Left hindlimb (tissue), 1 donor: ENCODE results near the gene ACSL6.

Experiments
- DNase-seq: peaks from one replicate; pipeline ENCODE4 v3.0.0-alpha.2; 2018

ACSL6 gene

DNA sequence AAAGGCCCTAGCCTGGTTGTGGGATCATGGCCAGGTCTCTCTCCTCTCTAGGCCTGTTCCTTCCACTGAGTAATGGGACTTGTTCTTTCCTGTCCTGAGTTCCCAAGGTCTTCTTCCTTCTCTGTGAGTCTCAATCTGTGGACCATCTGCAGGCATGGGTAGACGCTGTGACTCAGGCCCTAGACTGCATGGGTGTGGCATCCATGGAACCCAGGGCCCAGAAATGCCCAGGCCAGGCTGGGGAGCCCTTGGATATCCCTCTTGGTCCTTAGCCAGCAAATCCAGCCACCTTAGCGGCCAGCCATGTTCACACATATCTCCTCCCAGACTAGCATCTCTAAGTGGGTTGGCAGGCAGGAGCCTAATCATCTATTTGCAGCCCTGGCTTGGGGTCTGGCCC lies 2.3 kb upstream of the ACSL6 start:
- peak; percentile 3 for DNase-seq

- DNase-seq: peak; percentile 18
Observed at GRCh38 chr5:132013006-132013689, 1.7 kb upstream of the ACSL6 start.

DNA sequence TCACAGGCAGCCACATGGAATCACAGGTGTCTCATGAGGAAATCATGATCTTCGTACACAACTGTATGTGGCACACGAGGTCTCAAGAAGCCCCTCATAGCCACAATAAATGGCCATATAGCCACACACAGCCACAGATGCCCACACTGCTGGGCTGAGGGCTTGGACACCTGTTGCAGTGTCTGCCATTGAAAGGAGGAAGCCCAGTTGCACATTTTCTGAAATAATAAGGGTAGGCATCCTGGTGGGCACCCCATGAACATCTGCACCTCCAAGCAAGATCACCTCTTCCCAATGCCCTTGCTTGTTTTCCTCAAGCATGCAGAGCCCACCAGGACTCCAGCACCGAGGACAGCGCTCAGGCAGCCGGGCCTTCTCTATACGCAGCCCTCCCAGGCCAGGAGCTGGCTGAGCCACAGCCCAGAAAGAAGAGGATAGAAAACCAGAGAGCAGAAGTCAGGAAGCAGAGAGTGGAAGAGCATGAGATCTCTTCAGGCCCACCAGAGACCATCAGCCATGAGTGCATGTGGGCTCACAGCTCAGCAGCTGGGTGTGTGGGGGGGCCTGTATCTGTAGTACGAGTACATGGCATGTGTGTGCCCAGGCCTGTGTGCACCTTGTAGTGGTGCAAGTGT lies 1.0 kb upstream of the ACSL6 start:
- DNase-seq: peak; percentile 86

GRCh38 chr5:132010989-132011621 lies 353 bp downstream of the ACSL6 start:
- no peak for DNase-seq

DNA sequence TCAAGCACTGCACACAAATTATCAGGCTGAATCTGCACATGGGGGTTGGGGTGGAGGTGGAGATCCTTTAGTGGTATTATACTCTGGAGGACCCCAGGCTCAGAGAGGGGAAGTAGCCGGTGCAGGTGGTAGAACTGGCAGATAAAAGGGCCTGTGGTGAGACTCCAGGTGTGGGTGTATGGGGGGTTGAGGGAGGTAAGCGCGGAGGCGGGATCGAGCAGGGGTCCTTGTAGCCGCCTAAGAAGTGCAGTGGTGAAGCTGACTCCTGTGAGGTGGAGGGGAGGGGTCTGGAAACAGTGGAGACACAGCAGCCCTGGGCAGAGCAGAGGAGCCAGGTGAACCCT lies 841 bp downstream of the ACSL6 start:
- DNase-seq: peak; percentile 17

- DNase-seq: peak; percentile 7
Observed at GRCh38 chr5:132009706-132010405, 1.6 kb downstream of the ACSL6 start.

DNA sequence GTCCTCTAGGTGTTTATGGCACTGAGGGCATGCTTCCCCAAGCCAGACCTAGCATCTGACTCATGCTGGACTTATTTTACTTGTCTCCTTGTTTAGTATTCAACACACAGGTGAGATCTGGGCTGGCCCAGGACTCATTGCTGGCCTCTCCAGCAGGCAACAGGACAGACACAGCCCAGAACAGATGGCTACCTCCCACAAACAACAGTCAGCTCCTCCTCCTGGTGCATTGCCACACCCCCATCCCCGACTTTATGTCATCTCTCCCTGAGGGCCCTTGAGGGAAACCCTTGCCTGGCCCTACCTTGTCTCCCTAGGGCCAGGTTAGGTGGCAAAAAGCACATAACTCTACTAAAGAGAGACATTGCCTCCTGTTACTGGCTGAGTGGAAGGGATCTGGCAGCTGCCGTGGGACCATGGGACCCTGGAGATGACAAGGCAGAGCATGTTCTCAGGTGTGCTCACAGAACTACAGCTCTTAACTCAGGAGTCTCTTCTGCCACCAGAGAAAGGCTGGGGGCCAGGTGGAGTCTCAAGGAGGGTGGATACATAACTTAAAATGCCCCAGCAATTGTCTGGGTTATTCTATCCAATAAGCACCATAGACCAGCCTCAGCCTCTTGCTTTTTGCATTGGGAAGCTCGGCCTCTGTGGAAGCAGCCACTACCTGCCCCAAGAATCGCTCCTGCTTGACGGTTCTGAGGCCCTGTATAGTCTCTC lies 2.3 kb downstream of the ACSL6 start:
- DNase-seq: peak; percentile 14

- peak; percentile 6 for DNase-seq
Observed at GRCh38 chr5:132008163-132008473, 3.3 kb downstream of the ACSL6 start.

GRCh38 chr5:132007399-132008162 lies 3.9 kb downstream of the ACSL6 start:
- peak; percentile 46 for DNase-seq

DNA sequence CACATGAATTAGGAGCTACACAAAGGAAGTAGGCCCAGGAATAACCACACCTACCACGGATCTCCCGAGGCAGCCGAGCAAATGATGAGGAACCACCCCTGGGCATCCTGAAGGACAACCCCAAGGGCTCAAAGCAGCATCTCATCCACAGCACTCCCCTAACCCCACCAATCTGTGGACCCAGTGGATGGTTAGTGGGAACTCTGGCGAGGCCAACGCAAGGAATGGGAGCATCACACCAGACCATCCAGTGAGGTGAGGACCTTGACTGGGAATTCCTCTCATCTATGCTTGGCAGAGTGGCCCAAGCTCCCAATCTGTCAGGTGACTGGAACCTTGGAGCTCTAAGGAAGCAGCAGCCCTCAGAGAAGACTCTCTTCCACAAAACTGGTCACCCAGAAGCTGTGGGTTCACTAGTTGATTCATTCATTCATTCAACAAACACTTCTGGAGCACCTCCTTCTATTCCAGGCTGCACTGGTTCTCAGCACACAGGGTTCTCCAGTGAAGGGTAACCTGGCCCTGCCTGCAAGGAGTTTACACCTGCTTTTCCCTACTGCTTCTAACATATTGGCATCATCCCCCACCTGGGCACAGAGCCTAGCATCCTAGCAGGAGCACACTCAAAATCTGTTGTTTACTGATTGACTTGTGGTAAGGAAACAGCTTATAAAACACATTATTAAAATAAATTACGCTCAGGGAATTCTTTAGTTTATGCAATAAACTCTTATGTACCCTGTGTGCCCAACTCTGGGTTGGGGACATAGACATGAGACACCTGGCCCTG lies 4.9 kb downstream of the ACSL6 start:
- DNase-seq: peak; percentile 5

- no peak for DNase-seq
Observed at GRCh38 chr5:132005591-132005990, 5.9 kb downstream of the ACSL6 start.

DNA sequence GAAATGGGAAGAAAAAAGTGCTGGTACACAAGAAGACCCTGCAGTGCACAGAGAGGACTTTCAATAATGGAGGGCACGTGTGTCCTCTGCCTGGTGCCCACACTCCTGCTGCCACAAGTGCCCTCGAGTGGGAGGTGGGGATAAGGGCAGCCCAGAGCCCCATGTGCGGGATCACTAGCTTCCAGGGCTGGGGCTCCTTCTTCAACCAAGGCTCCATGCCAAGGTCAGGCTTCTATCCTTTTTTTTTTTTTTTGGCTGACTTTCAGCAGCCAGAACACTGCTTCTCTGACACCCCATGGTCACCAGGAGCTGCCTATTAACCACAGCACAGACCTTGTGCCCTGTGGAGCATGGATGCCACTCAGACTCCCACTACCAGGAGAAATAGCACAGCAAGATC lies 7.5 kb downstream of the ACSL6 start:
- DNase-seq: no peak

DNA sequence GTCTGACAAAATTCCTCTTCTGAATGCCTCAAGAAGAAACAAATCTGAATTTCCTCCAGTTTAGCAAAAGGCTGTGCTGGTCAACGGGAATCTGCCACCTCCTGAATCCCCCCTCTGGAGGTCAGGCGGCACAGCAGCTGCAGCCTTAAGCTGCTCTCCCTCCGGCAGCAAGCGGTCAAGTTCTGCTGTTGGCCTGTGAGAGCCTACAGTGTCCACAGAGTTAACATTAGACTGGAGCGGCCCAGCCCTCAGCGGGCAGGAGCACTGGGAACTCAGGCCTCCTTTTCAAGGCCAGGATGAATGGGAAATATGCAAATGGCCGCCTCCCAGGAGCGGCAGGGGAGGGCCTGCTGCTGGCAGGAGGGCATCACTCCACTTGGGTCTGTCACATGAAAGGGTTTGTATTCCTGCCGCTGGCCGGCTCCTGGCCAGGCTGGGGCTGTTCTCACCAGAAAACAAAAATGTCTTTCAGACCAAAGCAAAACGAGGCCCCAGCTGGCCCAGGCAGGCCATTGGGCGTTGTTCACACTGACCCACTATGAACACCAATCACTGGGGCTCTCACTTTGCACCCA lies 8.2 kb downstream of the ACSL6 start:
- peak; percentile 42 for DNase-seq

GRCh38 chr5:132002757-132003156 lies 8.7 kb downstream of the ACSL6 start:
- DNase-seq: no peak

DNA sequence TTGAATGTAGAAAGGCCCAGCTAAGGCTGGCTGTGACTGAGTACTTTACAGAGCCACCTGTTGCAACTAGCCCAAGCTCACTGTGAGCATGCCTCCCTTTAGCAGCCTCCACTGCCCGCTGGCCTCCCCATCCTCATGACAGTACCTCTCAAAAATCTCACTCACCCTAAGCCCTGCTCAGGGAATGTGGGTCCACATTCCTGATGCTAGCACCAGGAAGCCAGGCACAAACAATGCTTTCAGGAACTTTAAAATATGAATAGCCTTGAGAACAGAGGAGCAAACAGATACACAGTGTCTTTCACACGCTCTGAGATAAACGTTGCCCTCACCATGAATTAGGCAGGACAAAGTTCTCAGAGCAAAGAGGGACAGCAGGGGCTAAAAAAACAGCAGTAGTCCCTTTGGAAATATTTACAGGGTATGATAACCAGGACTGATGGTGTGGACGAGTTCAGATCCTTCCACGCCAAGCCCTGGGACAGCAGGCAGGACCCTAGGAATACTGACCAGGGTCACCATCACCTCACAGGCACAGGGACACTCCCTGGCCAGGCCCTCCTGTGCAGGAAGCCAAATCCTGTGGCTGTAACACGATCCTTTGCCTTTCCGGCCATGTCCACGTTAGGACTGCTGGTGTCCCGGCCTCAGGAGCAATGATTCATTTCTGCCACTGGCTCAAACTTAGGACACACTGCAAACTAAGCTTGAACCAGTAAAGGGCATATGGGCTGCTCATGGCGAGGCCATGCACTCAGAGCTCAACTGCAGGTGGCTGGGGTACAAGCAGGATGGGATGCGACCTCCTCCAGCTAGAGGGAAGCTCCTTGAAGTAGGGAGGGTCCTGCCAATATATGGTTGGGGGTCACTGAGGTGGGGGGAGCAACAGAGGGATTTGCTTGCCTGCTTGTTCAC lies 9.6 kb downstream of the ACSL6 start:
- DNase-seq: peak; percentile 21

- DNase-seq: peak; percentile 26
Observed at GRCh38 chr5:132000677-132001453, 10.6 kb downstream of the ACSL6 start.

GRCh38 chr5:132000241-132000490 lies 11.3 kb downstream of the ACSL6 start:
- no peak for DNase-seq

DNA sequence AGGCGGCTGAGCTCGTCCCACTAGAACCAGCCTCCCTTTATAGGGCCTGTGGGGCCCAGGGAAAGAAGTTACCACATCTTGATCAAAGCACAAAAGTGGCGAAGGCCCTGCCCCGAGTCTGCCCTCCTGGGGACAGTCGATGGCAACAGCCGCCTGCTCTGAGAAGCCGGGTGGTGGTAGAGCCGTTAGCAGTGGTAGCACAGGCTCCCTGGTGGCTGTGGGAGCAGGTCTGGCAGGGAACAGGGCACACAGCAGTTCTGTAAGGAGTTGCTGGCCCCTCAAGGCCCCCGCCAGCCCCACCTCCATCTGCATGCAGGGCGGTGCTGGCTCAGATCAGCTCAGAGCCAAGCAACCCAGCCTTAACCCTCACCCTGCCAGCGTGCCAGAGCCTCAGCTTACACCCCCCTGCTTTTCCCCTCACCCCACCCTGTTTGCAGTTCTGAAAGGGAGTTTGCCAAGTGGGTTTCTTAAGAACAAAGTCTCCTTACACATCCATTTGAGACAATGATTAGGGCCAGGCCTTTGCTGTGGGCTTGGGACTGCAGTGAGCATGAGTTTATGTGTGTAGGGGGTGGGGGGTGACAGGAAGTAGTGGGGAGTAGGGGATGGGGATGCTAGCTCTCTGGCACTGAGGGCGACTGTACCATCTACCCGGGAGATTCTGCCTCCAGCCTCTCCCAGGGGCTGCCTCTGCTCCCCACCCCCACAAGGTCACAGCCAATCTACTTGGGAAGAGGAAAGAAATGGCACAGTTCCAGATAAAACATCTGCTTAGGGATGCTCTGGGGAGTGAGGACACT lies 11.8 kb downstream of the ACSL6 start:
- peak; percentile 24 for DNase-seq

DNA sequence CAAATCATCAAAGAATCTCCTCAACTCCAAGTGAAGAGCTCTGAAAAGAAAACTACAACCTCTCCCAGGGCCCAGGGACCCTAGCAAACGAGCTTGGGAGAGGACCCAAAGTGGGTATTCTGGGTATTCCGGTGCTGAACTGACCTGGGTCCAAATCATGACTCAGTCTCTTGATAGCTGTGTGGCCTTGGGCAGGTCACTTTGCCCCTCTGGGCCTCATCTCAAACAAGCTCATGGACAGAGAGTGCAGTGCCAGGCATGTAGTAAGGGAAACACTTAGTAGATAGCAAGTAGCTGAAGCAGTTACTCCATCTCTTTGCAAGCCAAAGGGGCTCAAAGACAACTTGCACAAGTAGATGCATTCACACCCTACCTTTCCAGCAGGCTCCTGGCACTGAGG lies 12.4 kb downstream of the ACSL6 start:
- DNase-seq: peak; percentile 5
